AG09319 (cell line): Measurements from ENCODE around the gene GPR37L1.

ENCODE experiments used
- DNase-seq: peaks from one replicate; pipeline ENCODE4 v3.0.0-alpha.2; 2010; ENCODE audit warnings: low read depth; ENCODE audit errors: extremely low read depth
- TF ChIP-seq, protein P1 (sequence below): IDR thresholded peaks from 2 replicates; pipeline ENCODE4 v1.5.1; 2011; ENCODE audit warnings: low read depth, mild to moderate bottlenecking, inconsistent platforms, low read length, moderate library complexity

GPR37L1 gene

DNA sequence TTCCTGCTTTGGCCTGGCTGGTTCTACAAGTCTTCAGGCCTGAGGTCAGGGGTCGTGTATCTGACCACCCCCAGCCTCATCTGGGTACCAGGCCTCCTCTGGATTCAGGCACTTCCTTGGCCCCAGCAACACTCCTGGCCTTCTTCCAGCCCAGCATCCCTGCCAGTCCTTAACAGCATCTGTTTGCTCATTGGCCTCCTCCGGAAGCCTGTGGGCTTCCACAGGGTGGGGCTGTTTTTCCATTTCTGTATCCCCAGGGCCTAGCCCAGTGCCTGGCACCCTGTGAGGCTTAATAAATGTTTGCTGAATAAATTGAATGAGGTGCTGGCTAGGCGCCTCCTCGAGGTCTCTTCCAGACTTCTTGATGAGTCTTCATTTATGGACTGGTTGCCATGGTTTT lies 21.5 kb upstream of the GPR37L1 start:
- TF ChIP-seq, protein P1, sequence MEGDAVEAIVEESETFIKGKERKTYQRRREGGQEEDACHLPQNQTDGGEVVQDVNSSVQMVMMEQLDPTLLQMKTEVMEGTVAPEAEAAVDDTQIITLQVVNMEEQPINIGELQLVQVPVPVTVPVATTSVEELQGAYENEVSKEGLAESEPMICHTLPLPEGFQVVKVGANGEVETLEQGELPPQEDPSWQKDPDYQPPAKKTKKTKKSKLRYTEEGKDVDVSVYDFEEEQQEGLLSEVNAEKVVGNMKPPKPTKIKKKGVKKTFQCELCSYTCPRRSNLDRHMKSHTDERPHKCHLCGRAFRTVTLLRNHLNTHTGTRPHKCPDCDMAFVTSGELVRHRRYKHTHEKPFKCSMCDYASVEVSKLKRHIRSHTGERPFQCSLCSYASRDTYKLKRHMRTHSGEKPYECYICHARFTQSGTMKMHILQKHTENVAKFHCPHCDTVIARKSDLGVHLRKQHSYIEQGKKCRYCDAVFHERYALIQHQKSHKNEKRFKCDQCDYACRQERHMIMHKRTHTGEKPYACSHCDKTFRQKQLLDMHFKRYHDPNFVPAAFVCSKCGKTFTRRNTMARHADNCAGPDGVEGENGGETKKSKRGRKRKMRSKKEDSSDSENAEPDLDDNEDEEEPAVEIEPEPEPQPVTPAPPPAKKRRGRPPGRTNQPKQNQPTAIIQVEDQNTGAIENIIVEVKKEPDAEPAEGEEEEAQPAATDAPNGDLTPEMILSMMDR, result no peak
- DNase-seq, result no peak

DNA sequence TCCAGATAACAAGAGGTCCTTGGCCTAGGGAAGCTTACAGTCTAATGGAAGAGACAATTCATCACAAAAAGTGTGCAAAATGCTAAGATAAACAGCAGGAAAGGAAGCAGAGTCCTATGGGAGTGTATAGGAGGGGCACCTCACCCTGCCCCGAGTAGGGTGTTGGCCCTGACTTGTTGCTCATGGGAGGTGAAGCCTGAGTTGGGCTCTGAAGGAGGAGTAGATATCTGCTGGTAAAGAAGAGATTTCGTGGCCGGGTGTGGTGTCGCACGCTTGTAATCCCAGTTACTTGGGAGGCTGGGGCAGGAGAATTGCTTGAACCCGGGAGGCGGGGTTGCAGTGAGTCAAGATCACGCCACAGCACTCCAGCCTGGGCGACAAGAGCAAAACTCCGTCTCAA lies 18.6 kb upstream of the GPR37L1 start:
- TF ChIP-seq, protein P1, result no peak

DNA sequence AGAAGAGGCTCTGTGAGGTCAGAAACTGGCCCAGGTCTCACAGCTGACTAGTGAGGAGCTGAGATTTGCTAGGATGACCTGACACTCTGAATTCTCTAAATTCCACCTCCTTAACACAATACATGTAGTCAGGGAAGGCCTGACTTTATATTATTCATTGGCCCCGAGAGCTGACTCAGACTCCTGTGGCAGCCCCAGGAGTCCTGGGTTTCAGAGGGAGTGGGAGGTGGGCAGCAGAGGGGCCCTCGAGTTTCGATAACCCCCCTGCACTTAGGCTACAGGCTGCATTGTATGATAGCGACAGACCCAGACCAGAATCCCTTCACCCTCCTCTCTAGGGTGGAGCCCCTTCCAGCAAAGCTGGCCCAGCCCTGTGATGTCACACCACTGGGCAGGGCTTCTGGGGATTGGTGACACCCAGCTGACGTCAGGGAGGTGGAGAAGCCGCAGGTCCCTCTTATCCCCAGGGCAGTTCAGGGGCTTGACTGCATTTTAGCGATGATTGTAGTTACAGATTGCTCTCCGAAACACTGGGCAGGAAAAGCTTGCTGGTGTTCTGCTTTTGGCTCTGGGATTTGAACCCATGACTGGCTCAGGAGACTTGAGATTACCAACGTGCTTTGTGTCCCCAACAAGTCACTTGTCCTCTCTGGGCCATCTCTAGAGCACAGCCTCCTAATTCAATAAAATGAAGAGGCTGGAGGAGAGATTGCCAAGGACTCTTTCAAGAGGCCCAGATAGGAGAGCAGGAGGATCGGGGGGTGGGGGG lies 17.0 kb upstream of the GPR37L1 start:
- no peak for DNase-seq
- TF ChIP-seq, protein P1, result no peak

More for the DNA sequence above, 18.6 kb upstream of the GPR37L1 start:
- no peak for DNase-seq

DNA sequence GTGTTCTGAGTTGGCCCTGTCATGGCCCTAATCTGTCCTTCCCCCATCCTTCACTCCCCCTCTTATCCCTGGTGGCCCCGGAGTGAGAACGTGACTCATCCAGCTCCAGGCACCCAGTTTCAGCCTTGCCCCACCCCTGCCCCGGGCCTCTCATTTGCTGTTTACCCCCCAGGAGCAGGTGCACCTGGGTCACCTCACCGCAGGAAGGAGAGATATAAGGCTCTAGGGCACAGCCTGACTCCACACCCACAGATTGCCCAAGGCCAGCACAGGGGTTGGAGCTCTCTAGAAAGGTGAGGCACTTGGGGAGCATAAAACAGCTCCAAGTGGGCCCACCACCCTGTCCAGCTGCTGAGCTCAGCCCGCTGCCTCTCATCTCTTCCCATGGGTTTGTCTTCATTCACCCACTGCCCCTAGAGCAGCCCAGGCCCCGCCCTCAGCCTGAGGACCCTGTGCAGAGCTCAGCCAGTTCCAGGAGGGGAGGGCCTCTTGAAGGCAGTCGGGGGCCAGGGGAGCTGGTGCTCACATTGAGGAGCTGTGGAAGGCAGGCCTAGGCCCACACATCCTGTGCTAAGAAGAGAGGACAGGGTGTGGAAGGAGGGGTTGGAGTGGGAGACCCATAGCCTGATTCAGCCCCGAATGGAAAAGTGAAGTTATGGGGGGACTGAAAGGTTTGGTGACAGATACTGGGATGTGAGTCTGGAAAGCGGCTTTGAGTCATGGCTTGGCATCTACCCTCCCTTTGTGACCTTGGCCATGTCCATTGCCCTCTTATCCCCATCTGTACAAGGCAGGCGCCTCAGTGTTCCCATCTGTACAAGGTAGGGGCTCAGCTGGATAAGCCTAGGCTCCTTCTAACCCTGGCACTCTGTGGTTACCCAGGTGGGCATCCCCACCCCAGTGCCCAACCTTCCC lies 16.1 kb upstream of the GPR37L1 start:
- TF ChIP-seq, protein P1, result no peak
- DNase-seq, result no peak

DNA sequence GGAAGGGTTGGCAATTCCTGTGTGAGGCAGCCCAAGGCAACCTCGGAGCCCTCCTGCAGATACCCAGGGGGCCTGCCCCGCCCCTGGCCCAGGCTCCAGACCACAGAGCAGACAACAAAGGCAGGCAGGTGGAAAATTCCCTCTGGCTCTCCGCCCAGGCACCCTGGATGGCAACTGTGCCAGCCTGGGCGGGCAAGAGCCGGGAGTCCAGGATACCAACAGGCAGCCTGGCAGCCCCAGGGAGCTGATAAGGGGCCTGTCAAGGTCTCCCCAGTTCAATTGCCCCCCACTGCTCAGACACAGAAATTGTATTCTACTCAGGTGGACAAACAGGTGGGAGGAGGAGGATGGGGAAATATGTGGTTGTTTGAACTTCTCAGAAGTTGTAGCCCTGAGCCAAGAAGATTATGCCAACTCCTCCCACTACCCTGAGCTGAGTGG lies 15.4 kb upstream of the GPR37L1 start:
- TF ChIP-seq, protein P1, result no peak
- DNase-seq, result no peak

DNA sequence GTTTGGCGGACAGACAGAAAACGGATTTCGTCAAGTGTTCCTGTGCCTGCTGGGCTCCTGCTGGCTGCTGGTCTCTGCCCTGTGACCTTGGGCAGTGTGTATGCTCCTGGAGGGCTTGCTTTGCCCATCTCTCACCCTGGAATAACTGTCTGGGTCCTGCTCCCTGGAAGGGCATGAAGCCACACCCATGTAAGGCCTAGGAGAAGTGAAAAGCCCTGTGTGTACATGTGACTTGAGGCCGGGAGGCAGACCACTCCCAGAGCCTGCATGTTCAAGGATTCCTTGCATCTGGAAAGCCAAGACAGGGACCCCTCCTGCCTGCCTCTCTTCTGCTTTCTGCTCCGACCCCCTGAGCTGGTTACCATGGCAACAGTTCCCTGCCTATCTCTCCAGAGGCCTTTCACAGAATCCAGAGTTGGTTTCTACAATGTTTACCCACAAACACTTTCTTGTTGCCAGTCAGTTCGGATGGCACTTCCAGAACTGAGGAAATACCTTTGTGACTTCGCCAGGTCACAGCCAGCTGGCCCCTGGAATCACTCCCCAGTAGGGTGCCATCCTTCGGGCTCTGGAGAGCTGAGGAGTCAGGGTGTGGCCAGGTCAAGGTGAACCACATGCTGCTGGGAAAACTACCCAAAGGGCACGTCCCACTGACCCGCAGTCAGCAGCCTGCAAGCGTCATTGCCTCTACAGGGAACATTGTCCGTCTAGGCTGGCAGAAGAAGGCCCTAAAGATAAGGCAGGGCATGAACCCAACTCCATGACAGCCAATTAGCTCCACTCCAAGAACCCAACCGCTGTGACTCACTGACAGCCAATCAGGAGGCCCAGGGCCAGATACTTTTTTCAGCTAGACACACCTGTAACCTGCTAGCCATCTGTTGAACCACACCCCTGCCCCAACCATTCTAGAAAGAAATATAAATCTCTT lies 14.7 kb upstream of the GPR37L1 start:
- no peak for DNase-seq
- TF ChIP-seq, protein P1, result no peak
